Activated CD4-positive, alpha-beta T cell treated with anti-CD3 and anti-CD28 coated beads, Interleukin-2, amount 10 ng/mL, durations not matched to agents 7 days and 5 days (primary cell): ENCODE data around the gene MTUS2. TPM values are rescaled to one million over a fixed set of nuclear protein-coding genes. Genes with fewer than 3 reads are reported as not detected.

Source experiments
- CTCF ChIA-PET: fragments of 350-600 bp; sonication (Branson Sonifier 250); formaldehyde crosslinking; loops from one replicate; lab custom pipeline; 2021; ENCODE audit warnings: antibody characterized with exemption; lab: Charles Lee
- POLR2A ChIA-PET: fragments of 350-600 bp; sonication (Branson Sonifier 250); formaldehyde crosslinking; loops from one replicate; lab custom pipeline; 2021; ENCODE audit warnings: antibody characterized with exemption; lab: Charles Lee
- DNase-seq: peaks from one replicate; pipeline ENCODE4 v3.0.0-alpha.2; 2020
- H3K27ac Mint-ChIP-seq: one replicate; pipeline ENCODE4 v1.8.0; 2021; ENCODE audit warnings: mild to moderate bottlenecking, moderate library complexity, mixed read lengths
- H3K27me3 Mint-ChIP-seq: one replicate; pipeline ENCODE4 v1.8.0; 2021; ENCODE audit warnings: mixed read lengths
- H3K36me3 Mint-ChIP-seq: one replicate; pipeline ENCODE4 v1.8.0; 2021; ENCODE audit warnings: low read depth, mixed read lengths
- H3K4me1 Mint-ChIP-seq: one replicate; pipeline ENCODE4 v1.8.0; 2021; ENCODE audit warnings: mixed read lengths
- H3K4me3 Mint-ChIP-seq: one replicate; pipeline ENCODE4 v1.8.0; 2021; ENCODE audit warnings: mild to moderate bottlenecking, moderate library complexity, mixed read lengths
- H3K9me3 Mint-ChIP-seq: one replicate; pipeline ENCODE4 v1.8.0; 2021; ENCODE audit warnings: mixed read lengths
- total RNA-seq, 2 experiments: library from RNA; stranded (reverse); gene quantifications; one replicate each; pipeline ENCODE4 v1.2.3, GENCODE V29; 2021

MTUS2 gene
- total RNA-seq, 2 experiments from 2014 or later: not detected

DNA sequence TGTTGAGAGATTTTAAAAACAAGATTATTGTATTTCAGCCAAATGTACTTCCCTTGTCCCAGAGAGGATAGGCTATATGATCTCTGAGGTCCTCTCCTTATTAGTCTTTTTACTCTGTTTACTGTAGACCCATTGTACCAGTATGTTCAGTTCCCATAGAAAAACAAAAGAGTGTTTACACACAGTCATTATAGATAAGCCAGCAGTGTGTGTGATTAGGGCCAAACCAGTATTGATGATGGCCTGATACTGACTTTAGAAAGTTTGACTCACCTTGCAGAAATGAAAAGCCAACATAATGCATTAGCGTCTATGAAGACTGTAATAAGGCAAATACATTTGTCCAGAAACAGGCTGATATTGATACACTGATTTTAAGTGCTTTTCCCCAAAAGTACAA, 6.2 kb downstream of the MTUS2 start:
- Mint-ChIP-seq H3K4me1 (no peaks in the 10 kb centered on the region), H3K27ac (no peak overlapping the region), H3K27me3 (peaks cover 21% of the 10 kb centered on the region), H3K4me3 (no peak overlapping the region), H3K36me3 (no peaks in the 10 kb centered on the region), H3K9me3 (peaks cover 16% of the 10 kb centered on the region)
- CTCF ChIA-PET: no interaction called here
- no peak for DNase-seq
- POLR2A ChIA-PET: no interaction called here

DNA sequence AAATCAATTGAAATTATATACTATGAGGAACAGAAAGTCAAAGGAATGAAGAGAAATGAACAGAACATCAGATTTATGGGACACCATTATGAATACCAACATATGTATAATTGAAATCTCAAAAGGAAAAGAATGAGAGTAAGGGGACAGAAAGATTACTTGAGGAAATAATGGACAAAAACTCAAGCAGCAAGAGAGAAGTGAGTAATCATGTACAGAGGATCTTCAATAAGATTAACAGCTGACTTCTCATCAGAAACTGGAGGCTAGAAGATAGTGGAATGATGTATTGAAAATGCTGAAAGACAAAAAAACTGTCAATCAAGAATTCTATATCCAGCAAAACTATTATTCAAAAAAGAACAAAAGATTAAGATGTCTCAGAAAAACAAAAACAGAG, 10.4 kb downstream of the MTUS2 start:
- no peak for DNase-seq
- ChIA-PET POLR2A (no interaction called here), CTCF (no interaction called here)
- H3K4me1 Mint-ChIP-seq: no peaks in the 10 kb centered on the region
- no peak overlapping the region for H3K4me3 Mint-ChIP-seq
- H3K9me3 Mint-ChIP-seq: peaks cover 9% of the 10 kb centered on the region
- H3K27ac Mint-ChIP-seq: no peak overlapping the region
- H3K27me3 Mint-ChIP-seq: peaks cover 2% of the 10 kb centered on the region
- no peaks in the 10 kb centered on the region for H3K36me3 Mint-ChIP-seq

- no peak overlapping the region for H3K4me3 Mint-ChIP-seq
- ChIA-PET POLR2A (no interaction called here), CTCF (no interaction called here)
- no peaks in the 10 kb centered on the region for H3K4me1 Mint-ChIP-seq
- H3K36me3 Mint-ChIP-seq: no peaks in the 10 kb centered on the region
- peaks cover 2% of the 10 kb centered on the region for H3K27me3 Mint-ChIP-seq
- DNase-seq: no peak
- no peak overlapping the region for H3K27ac Mint-ChIP-seq
- peaks cover 9% of the 10 kb centered on the region for H3K9me3 Mint-ChIP-seq
Observed at GRCh38 chr13:28831117-28831516, 11.0 kb downstream of the MTUS2 start.

GRCh38 chr13:28837111-28837510, 17.0 kb downstream of the MTUS2 start:
- H3K27me3 Mint-ChIP-seq: peaks cover 10% of the 10 kb centered on the region
- ChIA-PET CTCF (interaction anchor here (0.6 to 1.6 kb wide), 2 partner anchors 14 to 692 kb away, joined by 3 to 4 read pairs; no protein-coding TSS in a partner anchor), POLR2A (no interaction called here)
- H3K4me1 Mint-ChIP-seq: no peaks in the 10 kb centered on the region
- H3K9me3 Mint-ChIP-seq: no peaks in the 10 kb centered on the region
- H3K36me3 Mint-ChIP-seq: no peaks in the 10 kb centered on the region
- DNase-seq: no peak
- H3K4me3 Mint-ChIP-seq: no peak overlapping the region
- H3K27ac Mint-ChIP-seq: no peak overlapping the region

DNA sequence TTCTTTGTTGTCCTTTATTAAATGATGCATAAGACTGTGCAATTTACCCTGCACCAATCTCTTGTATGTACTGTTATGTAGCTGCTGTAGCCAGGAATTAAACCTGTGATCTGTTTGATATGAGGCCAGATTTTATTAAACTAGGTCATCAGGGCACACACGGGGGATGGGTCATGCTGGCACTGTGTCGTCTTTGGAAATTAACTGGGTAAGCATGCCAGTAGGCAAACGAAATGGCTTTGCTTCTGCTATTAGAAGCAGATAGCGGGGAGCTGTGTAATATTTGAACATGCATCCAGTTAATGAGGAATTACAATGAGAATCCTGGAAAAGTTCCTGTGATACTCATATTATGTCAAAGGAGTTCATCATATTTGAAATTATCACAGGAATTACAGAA, 23.5 kb downstream of the MTUS2 start:
- DNase-seq: no peak
- Mint-ChIP-seq H3K9me3 (no peaks in the 10 kb centered on the region), H3K36me3 (no peaks in the 10 kb centered on the region), H3K27ac (no peak overlapping the region), H3K4me3 (no peak overlapping the region), H3K4me1 (no peaks in the 10 kb centered on the region), H3K27me3 (peaks cover 4% of the 10 kb centered on the region)
- POLR2A ChIA-PET: no interaction called here
- CTCF ChIA-PET: no interaction called here

DNA sequence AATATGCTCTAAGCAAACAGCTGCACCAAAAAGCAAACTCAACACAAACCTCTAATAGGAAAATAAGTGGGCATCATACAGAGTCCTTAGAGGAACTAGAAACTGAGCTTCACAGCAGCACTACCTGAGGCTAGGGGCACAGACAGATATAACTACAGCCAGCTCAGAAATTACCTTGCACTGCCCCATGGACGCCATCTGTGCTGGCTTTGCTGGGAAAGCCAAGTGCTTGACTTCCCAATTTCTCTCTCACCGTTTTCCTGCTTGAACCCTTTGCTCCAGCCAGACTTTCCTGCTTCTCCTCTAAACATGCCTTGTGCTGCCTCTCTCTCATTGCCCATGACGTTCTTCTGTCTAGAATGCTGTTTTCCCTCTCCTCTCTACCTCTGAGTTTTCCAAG, 29.3 kb downstream of the MTUS2 start:
- Mint-ChIP-seq H3K27ac (no peak overlapping the region), H3K9me3 (no peaks in the 10 kb centered on the region), H3K4me1 (no peaks in the 10 kb centered on the region), H3K36me3 (no peaks in the 10 kb centered on the region), H3K27me3 (no peaks in the 10 kb centered on the region), H3K4me3 (no peak overlapping the region)
- ChIA-PET CTCF (interaction anchor here (0.6 kb wide), 1 partner anchor 29 kb away, joined by 3 read pairs; no protein-coding TSS in a partner anchor), POLR2A (no interaction called here)
- DNase-seq: no peak

DNA sequence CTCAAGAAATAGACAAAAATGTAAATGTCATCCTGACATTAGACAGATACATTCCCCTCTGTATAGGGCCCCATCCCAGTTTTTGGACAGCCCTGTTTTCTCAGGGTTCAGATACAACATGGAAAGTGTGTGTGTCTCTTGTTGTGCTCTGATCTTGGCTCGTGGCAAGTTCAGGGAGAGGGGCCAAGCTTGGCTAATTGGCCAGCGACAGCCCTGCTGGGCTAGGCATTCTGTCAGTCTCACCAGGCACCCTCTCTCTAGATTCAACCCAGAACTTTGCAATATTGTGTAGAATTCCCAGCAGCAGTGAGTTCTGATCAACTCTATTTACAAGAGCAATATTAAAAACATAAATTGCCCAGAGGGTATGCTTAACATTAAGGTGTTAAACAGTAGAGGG, 30.1 kb downstream of the MTUS2 start:
- POLR2A ChIA-PET: no interaction called here
- Mint-ChIP-seq H3K4me1 (no peaks in the 10 kb centered on the region), H3K9me3 (no peaks in the 10 kb centered on the region), H3K36me3 (no peaks in the 10 kb centered on the region), H3K27ac (no peak overlapping the region), H3K27me3 (no peaks in the 10 kb centered on the region), H3K4me3 (no peak overlapping the region)
- no peak for DNase-seq
- CTCF ChIA-PET: no interaction called here

GRCh38 chr13:28851422-28851821, 31.3 kb downstream of the MTUS2 start:
- Mint-ChIP-seq H3K36me3 (no peaks in the 10 kb centered on the region), H3K9me3 (no peaks in the 10 kb centered on the region), H3K4me3 (no peak overlapping the region), H3K4me1 (no peaks in the 10 kb centered on the region), H3K27ac (no peak overlapping the region), H3K27me3 (no peaks in the 10 kb centered on the region)
- POLR2A ChIA-PET: no interaction called here
- CTCF ChIA-PET: no interaction called here
- DNase-seq: no peak

DNA sequence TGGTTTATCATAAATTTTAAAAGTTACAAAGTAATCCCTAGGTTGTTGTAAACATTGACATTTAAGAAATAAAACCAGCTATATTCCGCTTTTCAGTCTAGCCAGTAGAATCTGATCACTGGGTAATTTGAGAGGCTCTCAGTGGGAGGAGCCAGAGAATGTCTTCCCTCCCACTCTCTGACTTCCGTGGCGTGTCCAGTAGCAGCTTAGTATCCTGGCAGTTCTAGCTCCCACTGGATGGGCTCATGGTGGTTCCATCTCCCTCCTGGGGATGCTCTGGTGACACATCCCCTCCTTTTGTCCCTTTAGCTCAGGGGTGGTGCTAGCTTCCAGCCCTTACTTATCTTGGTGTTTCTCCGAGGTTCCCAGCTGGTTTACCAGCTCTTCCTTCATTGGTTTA, 34.5 kb downstream of the MTUS2 start:
- DNase-seq: no peak
- no peaks in the 10 kb centered on the region for H3K9me3 Mint-ChIP-seq
- POLR2A ChIA-PET: no interaction called here
- H3K4me1 Mint-ChIP-seq: no peaks in the 10 kb centered on the region
- no peaks in the 10 kb centered on the region for H3K36me3 Mint-ChIP-seq
- no peak overlapping the region for H3K4me3 Mint-ChIP-seq
- CTCF ChIA-PET: interaction anchor here (1.3 kb wide), 1 partner anchor 9 kb away, joined by 3 read pairs; no protein-coding TSS in a partner anchor
- H3K27me3 Mint-ChIP-seq: peaks cover 2% of the 10 kb centered on the region
- H3K27ac Mint-ChIP-seq: no peak overlapping the region

DNA sequence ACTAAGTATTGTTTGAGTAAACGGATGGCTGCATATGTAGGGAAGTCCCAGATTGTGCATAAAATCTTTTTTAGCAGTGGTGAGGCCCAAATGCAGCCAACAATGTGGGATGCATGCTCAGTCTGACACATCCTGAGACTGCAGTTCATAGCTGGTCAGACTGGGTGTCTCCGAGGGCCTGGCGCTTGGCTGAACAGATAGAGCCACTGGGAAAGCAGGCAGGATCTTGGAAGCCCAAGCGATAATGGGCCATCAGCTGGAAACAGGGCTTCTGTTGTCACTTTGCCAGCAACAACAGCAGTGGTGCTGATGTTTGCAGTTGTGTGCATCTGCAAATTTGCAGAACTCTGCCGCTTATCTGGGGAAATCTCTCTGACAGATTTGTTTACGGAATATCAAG, 36.1 kb downstream of the MTUS2 start:
- H3K4me3 Mint-ChIP-seq: no peak overlapping the region
- no peak for DNase-seq
- H3K9me3 Mint-ChIP-seq: no peaks in the 10 kb centered on the region
- peaks cover 2% of the 10 kb centered on the region for H3K27me3 Mint-ChIP-seq
- no peaks in the 10 kb centered on the region for H3K4me1 Mint-ChIP-seq
- POLR2A ChIA-PET: no interaction called here
- H3K27ac Mint-ChIP-seq: no peak overlapping the region
- CTCF ChIA-PET: no interaction called here
- no peaks in the 10 kb centered on the region for H3K36me3 Mint-ChIP-seq

DNA sequence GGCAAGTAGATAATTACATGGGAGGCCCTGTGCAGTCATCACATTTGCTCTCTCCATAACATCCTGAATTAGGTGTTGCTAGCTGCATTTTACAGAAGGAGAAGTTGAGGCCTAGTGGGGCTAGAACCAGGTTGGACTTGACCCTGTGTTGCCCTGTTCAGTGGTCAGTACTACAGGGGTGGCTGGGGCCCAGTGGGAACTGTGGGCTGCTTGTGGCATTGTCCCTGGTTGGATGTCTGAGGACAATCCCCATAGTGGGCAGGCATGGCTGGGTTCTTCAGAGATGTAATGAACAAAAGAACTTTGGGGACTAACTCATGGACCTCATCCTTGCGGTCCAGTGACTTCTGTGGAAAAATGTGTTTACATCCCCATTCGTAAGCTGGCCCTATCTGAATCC, 38.9 kb downstream of the MTUS2 start:
- Mint-ChIP-seq H3K27me3 (peaks cover 2% of the 10 kb centered on the region), H3K9me3 (no peaks in the 10 kb centered on the region), H3K27ac (no peak overlapping the region), H3K4me3 (no peak overlapping the region), H3K4me1 (no peaks in the 10 kb centered on the region), H3K36me3 (no peaks in the 10 kb centered on the region)
- ChIA-PET POLR2A (no interaction called here), CTCF (no interaction called here)
- no peak for DNase-seq

DNA sequence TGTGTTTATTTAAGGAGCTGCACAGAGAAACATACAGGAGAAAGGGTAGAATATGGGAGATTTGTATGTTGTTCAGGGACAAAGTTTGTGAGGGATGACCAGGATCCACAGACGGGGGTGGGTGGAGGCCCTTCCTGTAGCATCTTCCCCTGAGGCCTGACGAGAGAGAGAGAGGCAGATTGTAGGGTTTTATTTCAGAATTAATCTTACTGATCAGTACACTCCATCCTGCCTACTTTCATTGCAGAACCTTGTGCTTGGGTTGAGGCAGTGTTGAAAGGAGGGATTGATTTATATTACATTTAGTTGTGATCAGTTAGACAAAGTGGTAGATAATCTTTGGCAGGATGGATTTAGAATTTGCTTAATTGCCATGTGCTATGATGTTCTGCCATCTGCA, 39.6 kb downstream of the MTUS2 start:
- POLR2A ChIA-PET: no interaction called here
- H3K27ac Mint-ChIP-seq: no peak overlapping the region
- CTCF ChIA-PET: no interaction called here
- H3K36me3 Mint-ChIP-seq: no peaks in the 10 kb centered on the region
- H3K4me1 Mint-ChIP-seq: no peaks in the 10 kb centered on the region
- H3K9me3 Mint-ChIP-seq: no peaks in the 10 kb centered on the region
- H3K4me3 Mint-ChIP-seq: no peak overlapping the region
- H3K27me3 Mint-ChIP-seq: peaks cover 2% of the 10 kb centered on the region
- DNase-seq: no peak

- peaks cover 2% of the 10 kb centered on the region for H3K27me3 Mint-ChIP-seq
- no peaks in the 10 kb centered on the region for H3K36me3 Mint-ChIP-seq
- no peaks in the 10 kb centered on the region for H3K4me1 Mint-ChIP-seq
- DNase-seq: no peak
- no peak overlapping the region for H3K4me3 Mint-ChIP-seq
- H3K9me3 Mint-ChIP-seq: no peaks in the 10 kb centered on the region
- H3K27ac Mint-ChIP-seq: no peak overlapping the region
- CTCF ChIA-PET: no interaction called here
- POLR2A ChIA-PET: no interaction called here
Observed at GRCh38 chr13:28864544-28864943, 44.4 kb downstream of the MTUS2 start.

- POLR2A ChIA-PET: no interaction called here
- Mint-ChIP-seq H3K9me3 (no peaks in the 10 kb centered on the region), H3K4me1 (no peaks in the 10 kb centered on the region), H3K27ac (no peak overlapping the region), H3K4me3 (no peak overlapping the region), H3K36me3 (no peaks in the 10 kb centered on the region), H3K27me3 (peaks cover 2% of the 10 kb centered on the region)
- CTCF ChIA-PET: no interaction called here
- DNase-seq: no peak
Observed at GRCh38 chr13:28865149-28865744, 45.1 kb downstream of the MTUS2 start.
